HL-60 (cell line): ENCODE measurements around the gene DNAH7.

Experiments
- DNase-seq, 2 experiments: peaks; one replicate each; pipeline ENCODE4 v3.0.0-alpha.2; 2010 to 2020; ENCODE audit warnings: low read depth in 1 of 2, low spot score in 1 of 2
- H3K27ac ChIP-seq: fragments of 250-450 bp; sonication (Bioruptor Pico); replicated peaks from 2 replicates; pipeline ENCODE4 v1.5.1; 2020; ENCODE audit warnings: mild to moderate bottlenecking, moderate library complexity
- H3K27me3 ChIP-seq: fragments of 250-450 bp; sonication (Bioruptor Pico); 2 replicates; pipeline ENCODE4 v1.5.1; 2021; ENCODE audit warnings: mild to moderate bottlenecking, moderate library complexity; ENCODE audit not compliant: insufficient read depth, poor library complexity, severe bottlenecking
- H3K4me3 ChIP-seq: replicated peaks from 2 replicates; pipeline ENCODE4 v1.5.1; 2011; ENCODE audit warnings: mild to moderate bottlenecking, control low read depth, low read length; ENCODE audit not compliant: insufficient read depth
- CTCF ChIP-seq: IDR thresholded peaks from one replicate; pipeline ENCODE4 v1.5.1; 2011; ENCODE audit warnings: low read length, control low read depth, inconsistent platforms; ENCODE audit not compliant: insufficient read depth
- GABPA ChIP-seq: IDR thresholded peaks from 2 replicates; pipeline ENCODE4 v1.6.1; 2012; ENCODE audit warnings: low read depth
- POLR2AphosphoS5 ChIP-seq: IDR thresholded peaks from 2 replicates; pipeline ENCODE4 v1.6.1; 2012; ENCODE audit warnings: low read depth
- REST ChIP-seq: IDR thresholded peaks from 2 replicates; pipeline ENCODE4 v1.6.1; 2012; ENCODE audit warnings: low read depth; ENCODE audit not compliant: insufficient replicate concordance
- SPI1 ChIP-seq: IDR thresholded peaks from 2 replicates; pipeline ENCODE4 v1.6.1; 2012; ENCODE audit warnings: low read depth, mild to moderate bottlenecking, borderline replicate concordance

Gene DNAH7

GRCh38 chr2:195734931-195735330 lies 333.7 kb downstream of the DNAH7 start:
- Histone ChIP-seq H3K4me3 (no peak overlapping the region), H3K27ac (no peak overlapping the region), H3K27me3 (no peaks in the 10 kb centered on the region)
- TF ChIP-seq REST: no peak
- TF ChIP-seq POLR2AphosphoS5: no peak
- TF ChIP-seq GABPA: no peak
- no peak for TF ChIP-seq CTCF
- no peak for DNase-seq

GRCh38 chr2:195734395-195734794 lies 334.2 kb downstream of the DNAH7 start:
- Histone ChIP-seq H3K27me3 (no peaks in the 10 kb centered on the region), H3K4me3 (no peak overlapping the region), H3K27ac (no peak overlapping the region)
- TF ChIP-seq REST (no peak), CTCF (no peak), POLR2AphosphoS5 (no peak), SPI1 (no peak), GABPA (no peak)
- DNase-seq: no peak

GRCh38 chr2:195733831-195734230 lies 334.8 kb downstream of the DNAH7 start:
- Histone ChIP-seq H3K27me3 (no peaks in the 10 kb centered on the region), H3K27ac (no peak overlapping the region), H3K4me3 (no peak overlapping the region)
- no peak for DNase-seq
- TF ChIP-seq POLR2AphosphoS5 (no peak), REST (no peak), GABPA (no peak), SPI1 (no peak), CTCF (no peak)
